GM18858 (cell line): ENCODE data around the gene CACNA1D.

Experiments used
- ATAC-seq: cut with Tn5 transposase; IDR thresholded peaks from one replicate; pipeline ENCODE4 v1.9.1; 2021; ENCODE audit not compliant: unreplicated experiment

Gene CACNA1D

DNA sequence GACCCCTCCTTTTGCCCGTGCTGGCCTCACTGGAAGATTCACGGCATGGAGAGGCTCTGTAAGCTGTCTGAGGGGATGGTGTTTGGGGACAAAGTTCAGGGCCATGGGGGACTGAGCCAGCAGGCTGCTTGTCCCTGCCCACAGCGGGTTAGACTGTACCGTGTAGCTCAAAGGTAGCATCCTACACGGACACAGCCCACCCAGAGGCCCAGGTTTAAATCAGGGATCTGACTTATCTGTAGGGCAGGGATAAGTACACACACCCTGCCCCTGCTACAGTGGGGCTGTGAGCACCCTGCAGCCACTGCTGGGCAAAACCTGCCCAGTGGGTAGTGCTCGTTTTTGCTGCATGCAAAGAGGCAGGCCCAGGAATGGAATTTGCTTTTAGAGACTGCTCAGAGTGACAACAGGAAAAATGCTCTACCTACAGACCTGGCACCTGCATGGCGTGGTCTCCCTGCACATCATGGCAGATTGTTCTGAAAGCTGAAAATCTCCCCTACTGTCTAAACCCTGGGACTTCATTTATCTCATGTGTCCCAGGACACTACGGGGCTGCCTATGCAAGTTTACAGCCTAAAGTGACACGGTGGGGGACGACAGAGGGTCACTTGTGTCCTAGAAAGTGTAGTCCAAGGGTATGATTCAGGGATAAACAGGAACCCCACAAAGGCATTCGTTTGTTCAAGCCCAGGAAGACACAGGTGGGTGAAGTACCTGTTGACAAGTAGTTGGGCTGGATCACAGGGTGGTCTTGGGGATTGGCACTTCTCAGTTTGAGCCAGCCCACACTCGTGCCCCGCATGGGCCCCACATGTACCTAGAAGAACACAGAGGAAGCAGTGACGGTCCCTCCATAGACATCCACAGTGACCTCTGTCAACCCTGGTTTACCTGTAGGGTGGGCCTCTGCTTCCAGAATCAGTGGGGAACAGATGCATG lies 324.1 kb downstream of the CACNA1D start:
- ATAC-seq: no peak

DNA sequence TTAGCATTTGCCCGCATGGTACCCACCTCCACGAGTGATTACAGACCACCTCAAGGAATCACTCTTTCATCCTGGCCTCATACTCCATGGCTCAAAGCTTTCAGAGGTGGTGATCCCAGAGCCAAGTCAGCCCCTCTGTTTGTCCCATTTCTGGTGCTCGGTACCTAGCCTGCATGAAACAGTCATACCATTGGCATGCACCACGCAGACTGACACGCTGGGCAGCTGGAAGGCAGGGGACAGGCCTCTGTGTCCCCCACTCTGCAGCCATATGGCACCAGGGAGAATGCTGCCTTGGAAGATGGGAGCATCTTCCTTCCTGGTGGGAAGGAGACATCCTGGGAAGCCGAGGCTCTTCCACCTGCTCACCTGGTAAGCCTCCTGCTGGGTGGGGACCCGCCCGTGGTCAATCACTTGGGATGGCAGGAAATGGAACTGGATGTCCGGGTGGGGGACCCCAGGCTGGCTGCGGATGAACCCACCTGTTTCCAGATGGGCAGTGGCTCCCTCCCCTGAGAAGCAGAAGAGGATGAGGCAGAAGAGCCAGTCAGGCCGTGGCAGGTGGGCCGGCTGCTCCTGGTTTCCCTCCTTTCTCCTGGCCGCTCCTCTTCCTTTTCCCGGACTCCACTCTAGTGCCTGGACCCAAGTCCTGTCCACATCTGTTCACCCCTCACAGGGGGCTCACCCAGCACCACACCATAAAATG lies 324.9 kb downstream of the CACNA1D start:
- no peak for ATAC-seq

DNA sequence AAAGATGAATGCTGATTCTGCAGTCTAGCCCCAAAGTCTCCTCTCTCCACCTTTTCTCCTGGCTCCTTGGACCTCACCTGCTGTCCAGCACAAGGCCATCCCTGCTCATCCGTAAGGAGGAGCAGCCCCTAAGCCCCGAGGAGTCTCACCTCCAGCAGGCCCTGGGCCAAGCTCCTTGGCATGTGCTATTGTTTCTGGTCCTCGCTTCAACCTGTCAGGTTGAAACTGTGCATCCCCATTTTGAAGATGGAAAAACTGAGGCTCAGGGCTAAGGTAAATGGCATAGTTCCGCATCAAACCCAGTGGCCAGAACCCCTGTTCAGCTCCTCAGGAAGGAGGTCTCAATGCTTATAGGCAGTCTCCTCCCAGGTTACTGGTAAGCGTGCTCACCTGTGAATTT lies 325.7 kb downstream of the CACNA1D start:
- ATAC-seq: no peak

DNA sequence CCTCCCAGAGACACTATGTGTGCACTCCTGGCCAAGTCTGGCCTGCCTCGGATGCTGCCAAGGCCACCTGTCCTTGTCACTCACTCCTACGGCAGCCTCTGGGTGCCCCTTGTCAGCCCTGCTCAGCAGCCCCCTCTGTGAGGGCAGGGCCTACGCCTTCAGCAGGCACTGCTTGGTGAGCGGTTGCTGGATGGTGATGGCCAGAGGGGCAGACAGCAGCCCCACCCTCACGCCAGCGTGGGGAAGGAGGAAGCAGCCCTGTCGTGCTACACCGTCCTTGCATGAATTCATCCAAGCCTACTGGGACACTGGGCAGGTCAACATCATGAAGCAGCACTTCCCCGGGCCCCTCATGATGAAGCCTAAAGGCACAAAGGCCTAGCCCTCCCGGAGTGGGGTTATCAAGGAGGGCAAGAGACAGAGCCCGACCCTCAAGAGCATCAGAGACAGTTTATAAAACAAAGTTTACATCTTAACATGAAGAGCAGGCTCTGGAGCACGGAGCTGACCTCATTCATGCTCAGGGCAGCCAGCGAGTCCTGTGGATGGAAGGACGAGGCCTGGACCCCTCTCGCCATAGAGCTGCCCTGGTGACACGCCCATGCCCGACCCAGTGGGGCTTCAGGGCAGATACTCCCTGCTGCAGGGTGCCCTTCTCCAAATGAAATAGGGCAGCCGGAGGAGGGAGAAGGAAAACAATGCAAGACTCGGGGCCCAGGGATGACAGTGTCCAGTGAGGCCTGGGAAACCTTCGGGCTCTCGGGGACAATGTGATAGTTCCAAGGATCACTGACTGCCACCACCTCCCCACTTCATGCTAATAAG lies 326.6 kb downstream of the CACNA1D start:
- ATAC-seq: no peak

DNA sequence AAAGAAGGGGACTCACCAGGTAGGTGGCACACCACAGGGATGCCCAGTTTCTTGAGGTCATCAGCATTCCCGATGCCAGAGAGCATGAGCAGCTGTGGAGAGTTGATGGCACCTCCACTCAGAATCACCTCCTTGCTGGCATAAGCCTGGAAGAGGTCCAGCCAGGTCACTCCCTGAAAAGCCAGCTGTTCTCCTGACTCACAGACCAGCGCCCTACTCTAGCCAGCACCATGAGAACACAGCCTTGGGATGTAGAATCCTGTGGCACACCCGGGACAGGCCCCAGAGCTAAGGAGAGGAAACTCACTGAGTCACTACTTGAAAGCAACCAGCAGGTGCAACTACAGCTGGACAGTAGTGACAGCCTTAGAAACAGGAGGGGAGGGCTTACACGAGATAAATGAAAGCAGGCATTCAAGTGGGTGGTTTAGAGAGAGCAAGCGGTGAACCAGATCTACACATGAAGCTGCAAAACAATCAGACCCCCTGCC lies 327.3 kb downstream of the CACNA1D start:
- no peak for ATAC-seq

DNA sequence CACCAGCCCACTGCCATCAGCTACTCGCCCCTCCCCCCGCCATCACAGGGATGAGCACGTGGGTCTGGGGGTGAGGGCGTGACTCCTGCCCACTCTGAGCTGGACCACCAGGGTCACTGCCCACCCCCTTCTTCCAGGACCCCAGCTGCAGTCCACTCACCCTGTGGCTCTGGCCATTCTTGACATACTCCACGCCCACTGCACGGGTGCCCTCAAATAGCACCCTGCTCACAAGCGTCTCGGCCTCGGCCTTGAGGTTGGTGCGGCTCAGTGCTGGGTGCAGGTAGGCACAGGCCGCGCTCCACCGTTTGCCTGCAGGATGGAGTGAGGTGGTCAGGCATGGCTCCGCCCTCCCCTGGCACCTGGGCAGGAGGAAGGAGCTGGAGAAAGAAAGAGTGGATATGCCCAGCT lies 327.9 kb downstream of the CACNA1D start:
- no peak for ATAC-seq

DNA sequence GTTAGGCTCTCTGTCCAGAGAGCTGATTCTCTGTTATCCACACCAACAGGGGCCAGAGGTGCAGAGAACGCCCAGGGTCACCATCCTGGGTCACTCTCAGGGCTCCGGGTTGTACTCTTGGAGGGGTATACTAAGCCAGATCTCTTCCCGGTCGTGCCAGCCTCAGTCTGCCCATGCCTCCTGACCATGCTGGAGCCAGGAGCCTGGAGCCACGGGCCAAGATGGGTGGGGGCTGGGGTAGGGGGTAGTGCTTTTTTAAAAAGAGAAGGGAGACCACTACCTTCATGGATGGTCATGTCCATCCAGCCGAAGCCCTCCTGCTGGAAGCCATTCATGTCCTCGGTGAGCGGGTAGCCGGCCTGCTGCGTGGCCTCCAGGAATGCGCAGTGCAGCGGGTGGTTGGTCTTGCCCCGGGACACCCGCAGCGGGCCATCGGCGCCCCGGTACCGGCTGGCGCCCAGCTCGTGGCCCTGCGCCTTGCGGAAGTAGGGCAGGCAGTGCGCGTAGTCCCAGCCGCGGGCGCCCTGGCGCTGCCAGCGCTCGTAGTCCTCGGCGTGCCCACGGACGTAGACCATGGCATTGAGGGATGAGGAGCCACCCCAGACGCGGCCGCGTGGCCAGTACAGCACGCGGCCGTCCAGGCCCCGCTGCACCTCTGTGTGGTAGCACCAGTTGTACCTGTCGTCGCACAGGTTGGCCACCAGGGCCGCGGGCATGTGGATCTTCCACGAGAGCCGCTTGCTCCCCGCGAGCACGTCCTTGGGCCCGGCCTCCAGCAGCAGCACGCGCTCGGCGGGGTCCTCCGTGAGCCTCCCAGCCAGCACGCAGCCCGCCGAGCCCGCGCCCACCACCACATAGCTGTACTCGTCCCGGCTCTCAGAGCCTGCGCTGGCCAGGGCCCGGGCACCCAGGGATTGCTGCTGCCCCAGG lies 328.9 kb downstream of the CACNA1D start:
- no peak for ATAC-seq

DNA sequence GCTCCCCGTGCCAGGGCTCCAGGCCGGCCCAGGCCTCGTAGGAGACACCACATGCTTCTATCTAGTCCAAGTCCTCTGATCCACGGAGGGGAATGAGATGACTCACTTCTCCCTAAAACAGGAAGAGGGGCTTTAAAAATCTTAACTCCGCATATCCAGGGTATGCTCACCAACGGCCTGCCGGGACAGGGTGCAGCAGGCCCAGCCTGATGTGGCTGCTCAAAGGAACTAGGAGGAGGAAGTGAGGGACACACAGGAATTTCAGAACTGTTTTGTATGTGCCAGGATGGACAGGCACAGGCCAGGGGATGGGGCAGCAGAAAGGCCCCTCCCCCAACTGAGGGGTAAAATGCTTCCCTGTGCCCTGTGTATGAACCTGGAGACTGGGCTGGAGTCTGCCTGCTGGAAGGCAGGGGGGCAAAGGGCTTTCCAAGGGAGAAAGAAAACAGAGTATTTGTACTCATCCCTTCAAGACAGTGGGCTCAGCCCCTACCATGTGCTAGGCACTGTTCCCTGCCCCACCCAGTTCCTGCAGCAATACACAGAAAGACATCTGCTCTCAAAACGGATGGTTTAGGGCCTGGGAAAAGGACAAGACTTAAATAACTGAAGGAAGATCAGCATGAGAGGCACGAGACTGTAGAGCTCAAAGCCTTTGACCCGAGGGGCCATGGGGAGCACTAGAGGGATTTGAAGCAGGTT lies 329.7 kb downstream of the CACNA1D start:
- no peak for ATAC-seq

DNA sequence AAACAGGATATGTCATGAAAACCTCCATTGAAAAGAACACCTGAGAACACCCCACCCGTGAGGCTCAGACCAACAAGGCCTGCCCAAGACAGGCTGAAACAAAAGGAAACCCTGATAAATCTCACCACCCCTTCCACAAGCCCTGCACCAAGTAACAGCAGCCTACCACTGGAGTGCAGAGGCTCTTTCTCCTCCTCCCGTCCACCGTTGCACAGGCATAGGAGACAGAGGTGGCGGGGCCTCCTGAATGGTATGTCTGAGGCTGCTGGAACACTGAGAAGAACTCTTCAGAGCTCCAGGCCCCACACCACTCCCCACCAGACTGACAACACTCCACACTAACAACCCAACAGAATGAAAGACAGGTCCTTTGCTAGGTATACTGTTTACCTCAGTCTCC lies 330.4 kb downstream of the CACNA1D start:
- no peak for ATAC-seq

DNA sequence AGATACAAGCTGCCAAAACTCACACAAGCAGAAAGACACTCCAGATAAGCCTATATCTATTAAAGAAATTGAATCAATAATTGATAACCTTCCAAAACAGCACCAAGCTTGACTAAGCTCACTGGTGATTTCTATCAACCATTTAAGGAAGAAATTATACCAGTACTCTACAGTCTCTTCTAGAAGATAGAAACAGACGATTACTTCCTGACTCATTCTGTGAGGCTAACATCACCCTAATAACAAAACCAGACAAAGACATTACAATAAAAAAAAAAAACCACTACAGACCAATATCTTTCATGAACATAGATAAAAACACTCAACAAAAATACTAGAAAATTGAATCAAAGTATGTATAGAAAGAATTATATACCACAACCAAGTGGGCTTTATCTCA lies 331.6 kb downstream of the CACNA1D start:
- ATAC-seq: no peak

DNA sequence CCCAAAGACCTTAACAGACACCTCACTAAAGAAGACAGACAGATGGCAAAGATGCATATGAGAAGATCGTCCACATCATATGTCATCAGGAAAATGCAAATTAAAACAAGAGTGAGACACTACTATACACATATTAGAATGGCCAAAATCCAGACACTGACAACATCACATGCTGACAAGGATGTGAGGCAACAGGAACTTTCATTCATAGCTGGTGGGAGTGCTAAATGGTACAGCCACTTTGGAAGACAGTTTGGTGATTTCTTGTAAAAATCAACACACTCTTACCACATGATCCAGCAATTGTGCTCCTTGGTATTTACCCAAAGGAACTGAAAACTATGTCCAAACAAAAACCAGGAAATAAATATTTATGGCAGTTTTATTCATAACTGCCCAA lies 334.2 kb downstream of the CACNA1D start:
- no peak for ATAC-seq

DNA sequence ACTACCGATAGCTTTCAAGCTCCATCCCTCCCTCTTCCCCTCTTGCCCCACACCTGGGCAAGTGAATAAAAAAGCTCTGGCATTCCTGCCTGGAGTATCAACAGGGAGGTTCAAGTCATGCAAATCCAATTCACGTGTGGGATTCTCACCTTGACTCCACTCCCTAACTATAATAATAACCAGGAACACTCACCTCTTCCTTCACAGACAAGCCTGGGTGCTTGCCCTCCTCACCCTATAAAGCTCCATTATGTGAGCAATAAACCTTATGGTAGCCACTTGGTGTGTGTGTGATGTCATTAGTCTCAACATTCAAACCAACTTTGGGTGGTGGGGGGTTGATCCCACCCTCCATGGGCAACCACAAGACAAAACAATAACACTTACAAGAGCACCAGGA lies 335.2 kb downstream of the CACNA1D start:
- ATAC-seq: no peak

DNA sequence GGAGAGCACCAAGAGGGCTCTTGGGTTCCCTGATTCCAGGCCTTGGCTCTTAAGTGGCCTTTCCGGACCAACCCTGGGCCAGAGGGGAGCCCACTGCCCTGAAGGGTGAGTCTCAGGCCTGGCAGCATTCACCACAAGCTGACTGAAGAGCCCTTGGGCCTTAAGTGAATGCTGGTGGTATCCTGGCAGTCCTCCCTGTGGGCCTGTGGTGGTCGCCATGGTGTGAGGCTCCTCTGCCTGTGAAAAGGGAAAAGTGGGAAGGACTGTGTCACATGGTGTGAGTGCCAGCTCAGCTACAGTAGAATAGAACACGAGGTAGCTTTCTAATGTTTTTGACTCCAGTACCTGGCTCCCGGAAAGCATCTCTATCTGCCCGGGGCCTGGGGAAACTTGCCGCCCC lies 336.5 kb downstream of the CACNA1D start:
- ATAC-seq: no peak

DNA sequence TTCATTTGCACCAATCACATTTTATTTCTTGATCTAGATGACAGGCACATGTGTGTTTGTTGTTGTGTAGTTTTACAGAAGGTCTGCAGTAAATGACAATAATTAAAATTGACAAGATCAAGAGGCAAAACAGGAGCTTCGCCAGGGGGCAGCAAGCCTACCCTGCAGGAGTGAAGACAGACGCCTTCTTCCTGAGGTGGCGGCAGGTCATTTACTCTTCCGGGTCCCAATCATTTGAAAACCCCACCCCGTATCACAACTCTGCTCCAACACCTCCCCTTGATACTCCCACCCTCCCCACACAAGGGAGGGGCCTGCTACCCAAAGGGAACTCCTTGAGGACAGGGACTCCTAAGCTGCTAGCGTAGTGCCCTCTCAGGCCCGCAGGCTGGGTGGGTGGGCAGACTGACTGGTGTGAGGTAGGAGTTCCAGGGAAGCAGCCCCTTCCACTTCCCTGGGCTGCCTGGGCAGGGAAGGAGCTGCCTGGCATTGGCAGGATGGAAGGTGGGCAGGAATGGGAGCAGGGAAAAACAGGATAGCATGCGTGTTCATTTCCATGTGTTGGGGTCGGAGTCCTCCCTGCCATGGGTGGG lies 338.7 kb downstream of the CACNA1D start:
- no peak for ATAC-seq

DNA sequence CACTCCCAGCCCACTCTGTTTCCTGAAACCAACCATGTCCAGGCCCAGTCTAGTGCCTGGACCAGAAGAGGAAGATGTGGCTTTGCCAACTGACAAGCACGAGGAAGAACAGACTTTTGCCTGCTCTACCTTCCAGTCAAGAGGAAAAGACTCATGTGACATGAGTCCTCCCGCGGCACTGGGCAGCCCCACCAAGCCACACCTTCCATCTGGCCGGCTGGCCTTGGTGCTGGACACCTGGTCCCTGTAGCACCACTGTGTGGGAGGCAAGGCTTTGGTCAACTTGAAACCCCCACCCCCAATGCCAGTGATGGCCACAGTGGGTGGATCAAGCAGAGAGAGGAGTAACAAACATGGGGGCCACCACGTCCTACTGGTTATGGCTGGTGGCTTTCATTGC lies 339.3 kb downstream of the CACNA1D start:
- ATAC-seq: no peak

DNA sequence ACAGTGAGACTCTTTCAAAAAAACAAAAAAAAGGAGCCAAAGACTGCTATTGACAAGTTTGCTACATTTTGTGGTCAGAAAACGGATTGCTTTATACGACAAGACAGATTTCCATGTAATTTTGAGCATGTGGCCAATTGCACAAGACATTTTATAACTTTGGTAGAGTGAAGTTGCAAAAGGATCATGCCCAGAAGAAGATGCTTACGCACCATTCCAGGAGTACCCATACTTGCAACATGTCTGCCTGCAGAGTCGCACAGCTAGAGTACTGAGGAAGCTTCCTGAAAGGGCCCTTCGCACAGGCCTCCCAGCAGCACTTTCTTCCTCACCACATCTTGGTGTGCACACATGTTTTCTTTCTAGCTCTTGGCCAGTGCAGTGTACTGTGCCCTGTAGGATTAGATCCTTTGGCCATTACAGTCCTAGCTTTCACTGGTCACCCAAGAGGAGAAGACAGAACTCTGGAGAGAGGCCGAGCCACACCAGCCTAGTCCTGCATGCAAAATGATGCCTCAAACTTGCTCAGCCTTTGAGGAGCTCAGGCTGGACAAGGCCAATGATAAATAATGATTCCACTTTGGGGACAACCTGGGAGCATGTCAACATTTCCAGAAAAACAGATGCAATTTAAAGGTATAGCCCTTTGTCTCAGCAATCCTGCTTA lies 340.2 kb downstream of the CACNA1D start:
- ATAC-seq: no peak

DNA sequence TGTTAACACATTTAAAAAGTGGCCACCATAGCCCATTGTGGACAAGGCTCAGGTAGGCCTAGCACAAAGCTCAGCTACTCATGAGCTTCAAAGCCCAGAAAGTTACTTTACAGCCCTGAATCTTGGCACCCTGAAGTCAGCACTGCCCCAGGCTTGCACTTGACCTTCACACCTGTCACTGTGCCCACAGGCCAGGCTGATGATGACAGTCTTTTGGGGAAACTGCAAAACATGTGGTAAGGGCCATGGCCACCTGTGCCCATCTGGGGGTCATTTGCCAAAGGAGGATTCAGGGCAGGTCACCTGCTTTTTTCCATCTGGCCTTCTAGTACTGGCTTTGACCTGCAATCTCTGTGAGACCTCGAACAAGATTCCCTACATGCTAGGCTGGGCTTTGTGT lies 340.8 kb downstream of the CACNA1D start:
- no peak for ATAC-seq

DNA sequence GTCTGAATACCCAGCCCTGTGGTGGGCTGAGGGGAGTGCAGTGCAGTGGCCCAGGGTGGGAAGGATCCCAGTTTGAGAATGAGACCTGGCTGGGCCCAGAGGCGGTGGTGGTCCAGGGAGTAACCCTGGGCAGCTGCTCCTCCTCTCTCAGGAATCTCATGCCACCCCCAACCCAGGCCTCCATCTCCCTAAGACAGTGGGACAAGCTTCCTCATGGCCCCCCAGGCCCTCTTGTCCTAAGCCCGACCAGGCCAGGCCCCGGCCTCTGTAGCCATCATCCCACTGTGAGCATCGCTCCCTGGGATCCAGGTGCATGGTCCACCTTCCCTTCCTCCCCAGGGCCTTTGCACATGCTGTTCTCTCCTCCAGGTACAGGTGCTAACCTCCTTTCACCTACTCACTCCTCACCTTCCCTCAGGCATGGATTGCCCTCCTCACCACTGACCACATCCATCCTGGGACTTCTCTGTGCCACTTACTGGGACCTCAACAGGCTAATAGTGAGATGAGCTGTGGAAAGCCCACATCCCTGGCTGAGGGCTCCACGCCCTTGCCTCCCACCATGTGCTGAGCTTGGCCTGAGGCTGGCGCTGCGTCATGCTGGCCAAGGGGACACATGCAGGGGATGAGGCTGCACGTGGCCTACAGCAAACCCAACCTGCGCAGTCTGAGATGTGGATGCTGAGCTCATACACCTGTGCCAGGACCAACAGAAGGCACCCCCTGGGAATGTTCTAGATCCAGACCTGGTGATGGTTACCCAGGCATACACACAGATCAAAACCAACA lies 341.9 kb downstream of the CACNA1D start:
- no peak for ATAC-seq
